Fibroblast of lung (primary cell): ENCODE data around the gene CPNE4.

Experiments used
- EZH2 ChIP-seq: IDR thresholded peaks from 2 replicates; pipeline ENCODE4 v1.5.1; 2012; ENCODE audit warnings: low read length, control low read depth, mild to moderate bottlenecking; ENCODE audit errors: missing control alignments
- TF ChIP-seq, protein P1 (sequence below), 2 donors: IDR thresholded peaks in 1 of 2; conservative IDR thresholded peaks in 1 of 2; 1 replicate in 1 of 2; 2 replicates in 1 of 2; pipeline ENCODE4 v1.5.1; 2011 to 2012; ENCODE audit warnings: low read length in 2 of 2, control low read depth in 1 of 2, inconsistent platforms in 1 of 2, low read depth in 1 of 2, mild to moderate bottlenecking in 1 of 2

DNA sequence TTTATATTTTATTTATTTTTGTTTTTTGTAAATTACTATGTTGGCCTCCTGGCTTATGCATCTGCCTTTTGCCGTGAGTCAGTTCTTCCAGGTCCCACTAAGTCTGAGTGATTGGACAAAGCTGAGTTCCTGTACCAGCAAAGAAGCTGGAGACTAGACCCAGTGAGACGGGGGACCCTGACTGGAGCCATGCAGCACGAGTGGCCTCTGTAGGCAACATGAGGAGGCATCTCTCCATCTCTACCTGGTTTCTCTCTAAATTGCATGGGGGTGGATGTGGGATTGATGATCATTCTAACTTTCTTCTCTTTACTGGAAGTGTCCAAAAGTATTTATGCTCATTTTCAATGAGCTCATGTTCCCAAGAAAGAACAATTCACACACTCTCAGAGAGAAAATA, 376.7 kb downstream of the CPNE4 start:
- TF ChIP-seq, protein P1, sequence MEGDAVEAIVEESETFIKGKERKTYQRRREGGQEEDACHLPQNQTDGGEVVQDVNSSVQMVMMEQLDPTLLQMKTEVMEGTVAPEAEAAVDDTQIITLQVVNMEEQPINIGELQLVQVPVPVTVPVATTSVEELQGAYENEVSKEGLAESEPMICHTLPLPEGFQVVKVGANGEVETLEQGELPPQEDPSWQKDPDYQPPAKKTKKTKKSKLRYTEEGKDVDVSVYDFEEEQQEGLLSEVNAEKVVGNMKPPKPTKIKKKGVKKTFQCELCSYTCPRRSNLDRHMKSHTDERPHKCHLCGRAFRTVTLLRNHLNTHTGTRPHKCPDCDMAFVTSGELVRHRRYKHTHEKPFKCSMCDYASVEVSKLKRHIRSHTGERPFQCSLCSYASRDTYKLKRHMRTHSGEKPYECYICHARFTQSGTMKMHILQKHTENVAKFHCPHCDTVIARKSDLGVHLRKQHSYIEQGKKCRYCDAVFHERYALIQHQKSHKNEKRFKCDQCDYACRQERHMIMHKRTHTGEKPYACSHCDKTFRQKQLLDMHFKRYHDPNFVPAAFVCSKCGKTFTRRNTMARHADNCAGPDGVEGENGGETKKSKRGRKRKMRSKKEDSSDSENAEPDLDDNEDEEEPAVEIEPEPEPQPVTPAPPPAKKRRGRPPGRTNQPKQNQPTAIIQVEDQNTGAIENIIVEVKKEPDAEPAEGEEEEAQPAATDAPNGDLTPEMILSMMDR (conservative IDR thresholded peaks at IDR 0.05 in 1 of 2, IDR thresholded peaks at IDR 0.05 in 1 of 2; ENCODE audit: low read depth in 1 of 2, low read length in 2 of 2): no peak
- TF ChIP-seq EZH2: no peak
